ENCODE data around the gene TTLL11.

DNA sequence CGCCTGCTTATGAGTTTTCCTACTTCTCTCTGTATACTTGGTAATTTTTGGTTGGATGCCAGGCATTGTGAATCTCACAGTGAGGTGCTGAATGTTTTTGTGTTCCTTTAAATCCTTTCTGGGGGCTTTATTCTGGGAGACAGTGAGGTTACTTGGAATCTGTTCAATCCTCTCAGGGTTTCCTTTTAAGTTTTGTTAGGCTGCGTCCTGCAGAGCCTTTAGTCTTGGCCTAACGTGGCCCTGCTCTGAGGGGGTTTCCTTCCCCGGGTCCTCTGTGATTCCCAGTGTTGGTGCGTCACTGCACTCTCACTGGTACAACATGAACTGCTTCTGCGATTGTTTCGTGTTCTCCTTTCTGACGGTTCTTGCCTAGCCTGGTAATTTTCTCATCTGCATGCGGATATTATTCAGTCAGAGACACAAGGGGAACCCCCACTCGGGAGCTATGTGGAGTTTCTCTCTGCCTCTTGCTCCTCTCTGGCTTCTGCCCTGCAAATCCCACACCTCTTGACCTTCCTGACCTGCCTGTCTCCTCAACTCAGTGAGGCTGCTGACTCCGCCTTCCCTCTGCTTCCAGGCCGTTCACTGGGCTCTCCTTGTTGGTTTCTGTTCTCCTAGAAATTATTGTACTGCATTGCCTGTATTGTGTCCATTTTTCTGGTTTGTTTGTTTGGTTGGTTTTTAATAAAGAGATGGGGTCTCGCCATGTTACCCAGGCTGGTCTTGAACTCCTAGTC, 313.6 kb downstream of the TTLL11 start:
- TF ChIP-seq, protein P1, sequence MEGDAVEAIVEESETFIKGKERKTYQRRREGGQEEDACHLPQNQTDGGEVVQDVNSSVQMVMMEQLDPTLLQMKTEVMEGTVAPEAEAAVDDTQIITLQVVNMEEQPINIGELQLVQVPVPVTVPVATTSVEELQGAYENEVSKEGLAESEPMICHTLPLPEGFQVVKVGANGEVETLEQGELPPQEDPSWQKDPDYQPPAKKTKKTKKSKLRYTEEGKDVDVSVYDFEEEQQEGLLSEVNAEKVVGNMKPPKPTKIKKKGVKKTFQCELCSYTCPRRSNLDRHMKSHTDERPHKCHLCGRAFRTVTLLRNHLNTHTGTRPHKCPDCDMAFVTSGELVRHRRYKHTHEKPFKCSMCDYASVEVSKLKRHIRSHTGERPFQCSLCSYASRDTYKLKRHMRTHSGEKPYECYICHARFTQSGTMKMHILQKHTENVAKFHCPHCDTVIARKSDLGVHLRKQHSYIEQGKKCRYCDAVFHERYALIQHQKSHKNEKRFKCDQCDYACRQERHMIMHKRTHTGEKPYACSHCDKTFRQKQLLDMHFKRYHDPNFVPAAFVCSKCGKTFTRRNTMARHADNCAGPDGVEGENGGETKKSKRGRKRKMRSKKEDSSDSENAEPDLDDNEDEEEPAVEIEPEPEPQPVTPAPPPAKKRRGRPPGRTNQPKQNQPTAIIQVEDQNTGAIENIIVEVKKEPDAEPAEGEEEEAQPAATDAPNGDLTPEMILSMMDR (IDR thresholded peaks at IDR 0.05) = no peak
- TF ChIP-seq POLR2A (IDR thresholded peaks at IDR 0.05) (no peak), POLR2AphosphoS5 (IDR thresholded peaks at IDR 0.05) (peak; percentile 31), EP300 (IDR thresholded peaks at IDR 0.05) (no peak)

Measured in gastroesophageal sphincter (tissue), 3 donors.